Measurements from ENCODE around the gene KCTD13.

KCTD13 gene

DNA sequence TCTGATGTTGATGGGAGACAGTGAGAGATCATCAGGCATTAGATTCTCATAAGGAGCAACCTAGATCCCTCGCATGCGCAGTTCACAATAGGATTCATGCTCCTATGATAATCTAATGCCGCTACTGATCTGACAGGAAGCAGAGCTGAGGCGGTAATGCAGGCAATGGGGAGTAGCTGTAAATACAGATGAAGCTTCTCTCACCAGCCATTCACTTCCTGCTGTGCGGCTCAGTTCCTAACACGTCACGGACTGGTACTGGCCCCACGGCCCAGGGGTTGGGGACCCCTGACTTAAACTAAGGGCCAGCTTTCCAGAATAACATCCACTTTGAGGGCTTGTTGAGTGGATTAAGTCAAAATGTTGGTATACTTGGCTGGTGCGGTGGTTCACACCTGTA lies 33.3 kb upstream of the KCTD13 start:
- no peak overlapping the region for H3K27ac ChIP-seq (ENCODE audit: low read length)
- H4K20me1 ChIP-seq (ENCODE audit: insufficient read depth, low read length), result no peaks in the 10 kb centered on the region
- no peaks in the 10 kb centered on the region for H3K27me3 ChIP-seq (ENCODE audit: insufficient read depth, low read length, poor library complexity)
- peaks cover 21% of the 10 kb centered on the region for H3K4me1 ChIP-seq (ENCODE audit: insufficient read depth, low read length)
- peaks cover 8% of the 10 kb centered on the region for H3K79me2 ChIP-seq (ENCODE audit: insufficient read depth, low read length)
- H3K9me3 ChIP-seq (ENCODE audit: insufficient read depth, low read length, severe bottlenecking), result no peaks in the 10 kb centered on the region
- H3K4me2 ChIP-seq (ENCODE audit: insufficient read depth, low read length), result no peak overlapping the region
- H3K9ac ChIP-seq (ENCODE audit: low read depth, low read length), result no peak overlapping the region
- no peak overlapping the region for H3K4me3 ChIP-seq (ENCODE audit: low read depth in 1 of 2, low read length in 2 of 2)
- TF ChIP-seq, protein P1, sequence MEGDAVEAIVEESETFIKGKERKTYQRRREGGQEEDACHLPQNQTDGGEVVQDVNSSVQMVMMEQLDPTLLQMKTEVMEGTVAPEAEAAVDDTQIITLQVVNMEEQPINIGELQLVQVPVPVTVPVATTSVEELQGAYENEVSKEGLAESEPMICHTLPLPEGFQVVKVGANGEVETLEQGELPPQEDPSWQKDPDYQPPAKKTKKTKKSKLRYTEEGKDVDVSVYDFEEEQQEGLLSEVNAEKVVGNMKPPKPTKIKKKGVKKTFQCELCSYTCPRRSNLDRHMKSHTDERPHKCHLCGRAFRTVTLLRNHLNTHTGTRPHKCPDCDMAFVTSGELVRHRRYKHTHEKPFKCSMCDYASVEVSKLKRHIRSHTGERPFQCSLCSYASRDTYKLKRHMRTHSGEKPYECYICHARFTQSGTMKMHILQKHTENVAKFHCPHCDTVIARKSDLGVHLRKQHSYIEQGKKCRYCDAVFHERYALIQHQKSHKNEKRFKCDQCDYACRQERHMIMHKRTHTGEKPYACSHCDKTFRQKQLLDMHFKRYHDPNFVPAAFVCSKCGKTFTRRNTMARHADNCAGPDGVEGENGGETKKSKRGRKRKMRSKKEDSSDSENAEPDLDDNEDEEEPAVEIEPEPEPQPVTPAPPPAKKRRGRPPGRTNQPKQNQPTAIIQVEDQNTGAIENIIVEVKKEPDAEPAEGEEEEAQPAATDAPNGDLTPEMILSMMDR (IDR thresholded peaks at IDR 0.05; ENCODE audit: borderline replicate concordance, extremely low read depth, low read length, poor library complexity, severe bottlenecking), result no peak
- TF ChIP-seq EZH2 (IDR thresholded peaks at IDR 0.05; ENCODE audit: borderline replicate concordance, low read depth, low read length, severe bottlenecking), result no peak
- ATAC-seq (ENCODE audit: insufficient read depth, low read depth), result no peak
- no peak for DNase-seq
- H3K36me3 ChIP-seq (ENCODE audit: insufficient read depth, low read length), result no peaks in the 10 kb centered on the region
- no peak overlapping the region for H2AFZ ChIP-seq (ENCODE audit: low read depth, low read length)

DNA sequence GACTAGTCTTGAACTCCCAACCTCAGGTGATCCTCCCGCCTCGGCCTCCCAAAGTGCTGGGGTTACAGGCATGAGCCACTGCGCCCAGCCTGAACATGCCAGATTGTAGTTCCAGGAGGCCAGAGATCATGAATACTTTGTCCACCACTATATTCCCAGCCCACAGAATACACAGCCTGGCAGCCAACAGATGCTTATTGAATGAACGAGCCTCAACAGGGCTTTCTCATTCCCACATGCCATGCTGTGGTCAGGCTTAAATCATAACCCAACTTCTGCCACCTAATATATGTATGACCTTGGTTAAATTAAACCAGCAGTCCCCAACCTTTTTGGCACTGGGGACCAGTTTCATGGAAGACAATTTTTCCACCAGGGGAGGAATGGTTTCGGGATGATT lies 32.7 kb upstream of the KCTD13 start:
- Histone ChIP-seq H3K27ac (ENCODE audit: low read length) (no peak overlapping the region), H3K9ac (ENCODE audit: low read depth, low read length) (no peak overlapping the region), H3K4me1 (ENCODE audit: insufficient read depth, low read length) (peaks cover 21% of the 10 kb centered on the region), H3K4me3 (ENCODE audit: low read depth in 1 of 2, low read length in 2 of 2) (no peak overlapping the region), H3K36me3 (ENCODE audit: insufficient read depth, low read length) (no peaks in the 10 kb centered on the region), H3K79me2 (ENCODE audit: insufficient read depth, low read length) (peaks cover 8% of the 10 kb centered on the region), H2AFZ (ENCODE audit: low read depth, low read length) (no peak overlapping the region), H4K20me1 (ENCODE audit: insufficient read depth, low read length) (no peaks in the 10 kb centered on the region), H3K9me3 (ENCODE audit: insufficient read depth, low read length, severe bottlenecking) (no peaks in the 10 kb centered on the region), H3K4me2 (ENCODE audit: insufficient read depth, low read length) (no peak overlapping the region), H3K27me3 (ENCODE audit: insufficient read depth, low read length, poor library complexity) (no peaks in the 10 kb centered on the region)
- ATAC-seq (ENCODE audit: insufficient read depth, low read depth) (no peak), DNase-seq (no peak)
- no peak for TF ChIP-seq EZH2 (IDR thresholded peaks at IDR 0.05; ENCODE audit: borderline replicate concordance, low read depth, low read length, severe bottlenecking)
- TF ChIP-seq, protein P1 (IDR thresholded peaks at IDR 0.05; ENCODE audit: borderline replicate concordance, extremely low read depth, low read length, poor library complexity, severe bottlenecking), result no peak

DNA sequence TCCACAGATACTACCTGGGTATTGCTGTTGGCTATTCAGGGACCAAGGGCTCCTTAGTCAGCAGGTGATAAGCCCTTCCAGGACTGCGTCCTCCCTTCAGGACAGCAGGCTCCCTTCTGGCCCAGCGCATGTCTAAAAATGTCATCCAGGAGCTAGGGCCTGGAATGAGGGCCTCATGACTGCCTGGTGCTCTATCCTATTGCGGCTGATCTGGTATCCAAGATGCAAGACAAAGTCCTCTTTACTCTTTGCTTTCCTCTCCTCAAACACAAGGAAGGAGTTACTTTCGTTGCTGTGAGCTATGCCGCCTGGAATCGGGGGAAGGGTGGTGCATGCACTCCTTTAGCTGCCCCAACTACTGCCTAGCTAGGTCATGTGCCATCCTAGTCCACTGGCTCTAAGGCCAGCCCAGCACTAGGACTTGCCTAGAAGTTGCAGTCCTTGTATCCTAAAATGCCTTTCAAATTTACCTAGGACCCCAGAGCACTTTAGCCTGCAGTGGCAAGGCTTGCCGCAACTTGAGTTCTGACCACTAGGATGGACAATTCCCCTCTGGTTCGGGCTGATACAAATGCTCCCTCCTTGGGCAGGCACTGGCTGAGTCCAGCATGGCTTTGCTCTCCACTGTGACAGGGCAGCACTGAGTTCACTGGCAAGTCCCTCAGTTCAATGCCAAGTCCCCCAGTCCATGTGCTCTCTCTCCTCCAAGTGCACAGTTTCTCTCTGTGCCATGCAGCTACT lies 25.8 kb upstream of the KCTD13 start:
- no peak overlapping the region for H2AFZ ChIP-seq (ENCODE audit: low read depth, low read length)

More for the DNA sequence above, 25.8 kb upstream of the KCTD13 start:
- Histone ChIP-seq H3K4me1 (ENCODE audit: insufficient read depth, low read length) (no peaks in the 10 kb centered on the region), H3K27ac (ENCODE audit: low read length) (no peak overlapping the region), H4K20me1 (ENCODE audit: insufficient read depth, low read length) (no peaks in the 10 kb centered on the region), H3K9ac (ENCODE audit: low read depth, low read length) (no peak overlapping the region), H3K79me2 (ENCODE audit: insufficient read depth, low read length) (no peaks in the 10 kb centered on the region), H3K27me3 (ENCODE audit: insufficient read depth, low read length, poor library complexity) (no peaks in the 10 kb centered on the region), H3K9me3 (ENCODE audit: insufficient read depth, low read length, severe bottlenecking) (no peaks in the 10 kb centered on the region), H3K4me2 (ENCODE audit: insufficient read depth, low read length) (no peak overlapping the region), H3K36me3 (ENCODE audit: insufficient read depth, low read length) (no peaks in the 10 kb centered on the region), H3K4me3 (ENCODE audit: low read depth in 1 of 2, low read length in 2 of 2) (no peak overlapping the region)
- no peak for ATAC-seq (ENCODE audit: insufficient read depth, low read depth)
- no peak for DNase-seq
- TF ChIP-seq EZH2 (IDR thresholded peaks at IDR 0.05; ENCODE audit: borderline replicate concordance, low read depth, low read length, severe bottlenecking), result no peak
- TF ChIP-seq, protein P1 (IDR thresholded peaks at IDR 0.05; ENCODE audit: borderline replicate concordance, extremely low read depth, low read length, poor library complexity, severe bottlenecking), result no peak

Data from DND-41 (cell line).